NCI-H526 (cell line): Measurements from ENCODE around the gene HDAC9.

ENCODE experiments used
- DNase-seq, 2 experiments: peaks; one replicate each; lab custom pipeline; 2025; lab: John Stamatoyannopoulos, UW

The HDAC9 gene

GRCh38 chr7:18494821-18495408, 634 bp upstream of the HDAC9 start:
- DNase-seq = peak in 1 of 2 experiments; percentile 51

DNA sequence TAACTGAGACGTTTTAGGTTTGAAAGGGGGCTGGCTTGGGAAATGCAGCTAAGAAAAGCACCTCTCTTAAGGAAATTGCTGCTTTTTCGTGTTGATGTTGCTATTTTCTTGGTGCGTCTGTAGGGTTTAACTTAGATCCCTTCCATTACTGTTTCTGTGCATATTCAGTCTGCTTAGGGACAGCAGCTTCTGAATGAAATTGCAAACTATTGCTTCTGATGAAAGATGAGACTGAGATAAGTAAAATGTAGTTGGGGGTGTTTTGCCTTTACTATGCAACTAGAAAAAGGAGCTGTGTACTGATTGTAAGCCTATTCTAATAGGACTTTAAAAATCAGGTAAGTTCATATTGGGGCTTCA, 772 bp downstream of the HDAC9 start:
- DNase-seq = no peak

- no peak for DNase-seq
Observed at GRCh38 chr7:18497082-18497481, 1.5 kb downstream of the HDAC9 start.

DNA sequence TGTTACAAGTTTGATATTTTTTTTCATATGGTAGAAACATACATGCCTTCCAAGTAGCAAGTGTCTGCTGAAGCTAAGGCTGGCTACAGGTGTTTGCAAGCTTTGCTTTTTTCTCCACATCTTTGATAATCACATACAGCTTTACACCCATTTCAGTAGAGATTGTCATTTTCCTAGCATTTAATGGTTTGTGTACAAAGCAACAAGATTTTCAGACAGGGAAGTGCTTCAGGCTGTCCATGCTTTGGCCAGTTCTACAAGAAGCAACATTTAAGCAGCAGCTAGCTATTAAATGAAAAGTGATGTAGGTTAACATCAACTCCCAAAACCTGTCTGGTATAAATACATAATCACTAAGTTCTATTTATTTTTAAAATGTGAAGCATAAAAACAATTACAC, 2.3 kb downstream of the HDAC9 start:
- no peak for DNase-seq

GRCh38 chr7:18498341-18498740, 2.8 kb downstream of the HDAC9 start:
- DNase-seq = no peak

GRCh38 chr7:18499407-18500177, 4.0 kb downstream of the HDAC9 start:
- no peak for DNase-seq

DNA sequence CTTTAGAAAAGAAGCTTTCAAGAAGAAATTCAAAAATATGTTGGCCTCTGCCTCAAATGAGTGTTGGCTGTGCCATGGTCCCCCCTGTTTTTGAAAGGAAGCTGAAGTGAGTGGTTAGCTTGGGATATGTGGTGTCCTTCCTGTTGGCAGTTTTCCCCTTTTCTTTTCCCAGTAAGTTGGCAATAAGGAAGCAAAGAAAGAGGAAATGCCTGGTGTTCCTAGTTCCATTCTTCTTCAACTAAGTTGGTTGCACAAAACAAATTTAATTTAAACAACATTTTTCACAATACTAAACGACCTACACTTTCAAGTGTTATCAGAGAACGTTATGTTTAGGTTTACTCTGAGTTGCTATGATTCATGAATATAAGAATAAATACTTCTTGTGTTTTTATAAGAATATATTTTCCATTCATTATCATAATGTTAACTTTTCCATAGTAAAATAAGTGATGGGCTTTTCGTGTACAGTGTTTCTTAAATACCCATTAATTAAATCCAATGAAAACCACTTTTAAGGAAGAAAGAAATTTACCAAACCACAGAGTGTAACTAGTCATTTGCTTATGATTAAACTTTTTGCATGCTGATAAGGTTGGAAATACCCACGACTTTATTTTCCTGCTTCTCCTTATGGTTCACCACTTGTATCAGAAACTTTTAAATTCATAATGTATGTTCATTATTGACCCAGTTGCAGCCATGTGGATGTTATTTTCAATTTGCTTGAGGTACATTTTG, 7.7 kb downstream of the HDAC9 start:
- DNase-seq = no peak

GRCh38 chr7:18504965-18505364, 9.4 kb downstream of the HDAC9 start:
- no peak for DNase-seq

- DNase-seq = no peak
Observed at GRCh38 chr7:18505870-18506460, 10.4 kb downstream of the HDAC9 start.

DNA sequence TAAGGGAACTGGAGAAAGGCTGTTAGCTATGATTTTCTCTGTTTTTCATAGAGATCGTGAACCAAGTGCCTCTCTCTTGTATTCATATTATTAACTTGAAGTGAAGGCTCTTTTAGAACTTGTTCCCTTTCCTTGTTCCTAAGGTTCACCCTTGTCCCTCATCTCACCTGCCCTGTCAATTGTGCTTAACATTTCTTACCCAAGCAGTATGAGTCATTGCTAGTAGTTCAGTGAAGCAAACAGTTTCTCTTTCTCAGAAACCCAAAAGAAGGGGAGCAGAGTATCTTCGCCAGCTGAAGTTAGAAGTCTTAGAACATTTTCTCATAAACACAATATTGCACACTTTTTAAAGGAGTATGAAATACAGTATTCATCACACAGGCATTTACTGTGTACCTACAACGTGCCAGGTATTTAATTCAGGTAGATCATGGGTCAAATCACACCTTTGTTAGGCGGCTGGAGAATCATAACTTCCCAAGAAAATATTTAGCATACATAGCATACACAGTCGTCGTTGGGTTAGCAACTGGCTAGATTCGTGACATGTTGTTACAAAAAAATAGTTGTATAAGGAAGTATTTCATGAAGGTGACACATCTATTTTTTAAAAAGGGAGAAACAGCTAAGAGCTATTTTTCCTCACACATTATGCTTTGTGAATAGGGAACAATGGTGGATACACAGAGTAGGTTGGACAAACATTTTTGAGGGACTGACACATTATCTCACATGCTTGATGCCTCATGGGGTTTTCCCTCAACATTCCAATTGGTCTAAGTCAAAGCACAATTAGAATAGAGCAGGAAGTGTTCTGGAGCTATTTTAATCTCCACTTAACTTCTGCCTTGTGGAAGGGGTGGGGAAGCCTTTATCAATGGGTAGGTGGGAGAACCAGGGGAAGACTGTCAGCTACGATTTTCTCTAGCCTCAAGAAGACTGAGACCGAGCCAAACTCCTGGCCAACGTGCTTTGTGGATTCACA, 13.2 kb downstream of the HDAC9 start:
- DNase-seq = no peak

- no peak for DNase-seq
Observed at GRCh38 chr7:18509481-18509880, 13.9 kb downstream of the HDAC9 start.

GRCh38 chr7:18511351-18512140, 16.0 kb downstream of the HDAC9 start:
- no peak for DNase-seq

DNA sequence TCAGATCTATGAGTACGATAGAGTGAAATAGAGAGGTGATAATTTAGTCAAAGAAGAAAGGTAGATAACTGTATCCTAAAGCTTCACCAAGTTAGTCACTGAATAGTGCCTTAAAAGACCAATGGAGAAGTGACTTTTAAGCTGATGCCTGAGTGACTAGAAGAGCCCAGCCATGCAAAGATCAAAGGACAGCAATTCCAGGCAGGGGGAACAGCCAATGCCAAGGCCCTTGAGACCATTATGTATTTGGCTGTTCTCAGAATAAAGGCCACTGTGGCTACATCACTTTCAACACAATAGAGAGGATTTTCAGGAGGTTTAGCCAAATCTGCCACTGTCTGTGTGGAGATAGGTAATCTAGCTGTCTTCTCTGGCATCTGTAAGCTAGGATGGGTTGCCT, 17.8 kb downstream of the HDAC9 start:
- no peak for DNase-seq

DNA sequence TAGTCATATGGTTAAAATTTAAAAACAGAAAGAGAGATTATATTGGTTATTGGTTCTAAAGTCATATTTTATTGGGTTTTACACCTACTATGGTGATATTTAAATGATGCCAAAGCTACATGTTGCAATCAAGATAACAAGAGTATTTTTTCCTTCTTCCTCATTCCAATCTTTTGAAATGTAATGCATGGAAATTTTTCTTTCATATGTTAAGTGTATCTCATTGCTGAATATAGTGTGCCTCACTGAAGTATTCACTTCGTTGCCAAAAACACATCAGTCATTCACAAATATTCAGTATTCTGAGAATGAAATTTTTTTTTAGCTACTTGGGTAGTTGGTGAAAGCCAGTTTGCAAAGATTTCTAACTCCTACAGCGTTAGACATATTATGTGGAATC, 19.5 kb downstream of the HDAC9 start:
- DNase-seq = no peak

- no peak for DNase-seq
Observed at GRCh38 chr7:18517646-18518045, 22.1 kb downstream of the HDAC9 start.

- DNase-seq = no peak
Observed at GRCh38 chr7:18518555-18518954, 23.0 kb downstream of the HDAC9 start.

DNA sequence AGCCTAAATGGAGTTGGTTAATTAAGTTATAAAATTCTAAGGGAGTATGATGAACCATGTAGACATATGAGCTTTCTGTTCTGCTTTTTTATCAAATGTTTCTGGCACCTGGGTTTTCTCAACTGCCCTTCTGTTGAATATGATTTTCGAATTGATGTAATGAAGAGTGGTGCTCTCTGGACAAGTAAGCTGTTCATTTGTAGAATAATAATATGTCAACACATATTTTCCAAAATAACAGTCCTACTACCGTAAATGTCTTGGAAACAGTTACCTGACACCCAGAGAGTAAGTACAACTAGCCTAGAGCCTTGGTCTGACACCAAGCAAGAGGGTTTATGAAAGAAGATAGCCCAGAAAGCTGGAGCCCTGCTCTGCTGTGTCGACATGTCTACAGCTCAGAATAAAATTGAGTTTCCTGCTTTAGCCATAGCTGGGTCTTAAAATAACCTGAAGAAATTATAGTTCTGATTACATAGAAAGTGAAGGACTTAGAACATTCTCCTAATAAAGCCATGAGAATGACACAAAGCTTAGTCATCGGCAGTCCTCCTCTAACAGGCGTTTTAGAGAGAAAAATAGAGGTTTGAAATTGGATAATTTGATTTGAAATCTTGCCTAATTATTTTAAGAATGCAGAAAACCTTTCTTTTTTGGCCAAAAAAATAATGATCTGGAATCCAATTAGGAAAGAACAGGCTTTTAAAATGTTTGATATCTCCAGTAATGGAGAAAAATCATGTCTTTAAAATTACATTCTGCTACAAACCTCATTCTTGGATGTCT, 25.1 kb downstream of the HDAC9 start:
- DNase-seq = no peak

GRCh38 chr7:18521236-18521589, 25.7 kb downstream of the HDAC9 start:
- no peak for DNase-seq

DNA sequence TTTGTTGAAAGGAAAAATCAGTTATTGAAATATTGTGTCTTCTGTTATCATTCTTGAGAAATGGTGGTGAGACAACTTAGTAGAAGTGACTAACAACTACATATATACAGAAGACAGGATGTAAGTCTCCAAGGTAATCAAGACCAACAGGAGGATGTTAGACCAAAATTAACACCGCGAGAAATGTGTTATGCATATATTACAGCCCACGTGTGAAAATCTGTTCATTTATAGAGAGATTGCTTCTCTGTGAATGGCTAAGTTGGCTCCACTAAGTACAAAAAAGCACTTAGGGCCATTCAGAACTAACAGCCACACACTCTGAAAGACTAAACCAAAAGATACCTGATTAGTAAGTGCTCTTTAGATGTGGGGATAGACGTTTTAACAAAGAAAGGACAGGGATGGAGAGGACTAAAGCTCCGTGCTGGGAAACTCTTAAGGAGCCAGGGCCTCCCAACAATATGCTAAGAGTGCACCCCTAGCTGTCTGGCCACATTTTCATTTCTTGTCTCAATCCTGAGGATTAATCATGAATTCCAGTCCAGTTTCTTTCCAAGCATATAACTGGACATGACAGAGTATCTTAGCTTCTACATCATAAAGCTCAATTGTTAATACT, 26.5 kb downstream of the HDAC9 start:
- no peak for DNase-seq

- DNase-seq = no peak
Observed at GRCh38 chr7:18524248-18524647, 28.7 kb downstream of the HDAC9 start.
